A549 (cell line): ENCODE measurements around the gene MDFIC. TPM values are rescaled to one million over a fixed set of nuclear protein-coding genes. Genes with fewer than 3 reads are reported as not detected.

Experiments
- ATAC-seq, 2 experiments: fragments of 200-7000 bp in 1 of 2; fragments of >200 bp in 1 of 2; cut with Nextera tagmentation in 1 of 2; cut with Tn5 transposase in 1 of 2; 3 replicates each; pipeline versions ENCODE4 v1.8.0 to v1.9.1; 2018 to 2020; ENCODE audit warnings: mild to moderate bottlenecking in 1 of 2, moderate library complexity in 1 of 2
- CTCF ChIA-PET: fragments of 300-600 bp; sonication (Branson Sonifier 250); formaldehyde crosslinking; extraction: SDS; loops from one replicate; lab custom pipeline; 2021; ENCODE audit warnings: antibody characterized with exemption, inconsistent platforms; lab: Yijun Ruan, JAX
- POLR2A ChIA-PET: fragments of 350-600 bp; formaldehyde crosslinking; extraction: SDS; loops from one replicate; lab custom pipeline; 2021; ENCODE audit warnings: antibody characterized with exemption, inconsistent platforms; lab: Yijun Ruan, JAX
- DNase-seq, 2 experiments: peaks; one replicate each; pipeline versions ENCODE4 v3.0.0 to v3.0.0-alpha.2; 2011 to 2016; ENCODE audit warnings: low read depth in 1 of 2, low spot score in 1 of 2
- FAIRE-seq: peaks from 2 replicates; lab custom pipeline; 2011; peaks lifted over from hg19 to GRCh38; lab: Jason Lieb, UNC
- H3K27ac ChIP-seq, 2 experiments: fragments of >200 bp; sonication (Bioruptor Twin); formaldehyde crosslinking; 3 replicates each; pipeline ENCODE4 v1.5.1; 2016 to 2017
- H3K4me1 ChIP-seq: fragments of >200 bp; sonication (Bioruptor Twin); formaldehyde crosslinking; 3 replicates; pipeline ENCODE4 v1.6.1; 2016
- H3K4me2 ChIP-seq: fragments of >200 bp; sonication (Bioruptor Twin); formaldehyde crosslinking; 3 replicates; pipeline ENCODE4 v1.6.1; 2016
- H3K4me3 ChIP-seq: fragments of >200 bp; sonication (Bioruptor Twin); formaldehyde crosslinking; 3 replicates; pipeline ENCODE4 v1.5.1; 2016
- H3K9me3 ChIP-seq: fragments of >200 bp; sonication (Bioruptor Twin); formaldehyde crosslinking; 3 replicates; pipeline ENCODE4 v1.6.1; 2016
- ATOH8 ChIP-seq: fragments of 250-450 bp; sonication (Bioruptor Pico); IDR thresholded peaks from 2 replicates; pipeline ENCODE4 v1.5.0; 2020; ENCODE audit warnings: low read depth, mild to moderate bottlenecking, moderate library complexity
- BCL3 ChIP-seq: fragments of >200 bp; sonication (Bioruptor Twin); formaldehyde crosslinking; IDR thresholded peaks from 3 replicates; pipeline ENCODE4 v1.6.1; 2016
- CHD2 ChIP-seq: fragments of 150-350 bp; IDR thresholded peaks from 2 replicates; pipeline ENCODE4 v1.6.1; 2014; ENCODE audit warnings: low read length; ENCODE audit not compliant: partially characterized antibody
- FOSL2 ChIP-seq, 2 experiments: fragments of 450-650 bp in 1 of 2; fragments of >200 bp in 1 of 2; sonication (Bioruptor Twin) in 1 of 2; formaldehyde crosslinking; IDR thresholded peaks; 2 replicates each; pipeline versions ENCODE4 v1.5.0 to v1.6.1; 2016 to 2020; ENCODE audit warnings: mild to moderate bottlenecking in 1 of 2, moderate library complexity in 1 of 2
- FOXS1 ChIP-seq: fragments of 250-450 bp; sonication (Bioruptor Pico); IDR thresholded peaks from 2 replicates; pipeline ENCODE4 v1.5.0; 2020; ENCODE audit warnings: mild to moderate bottlenecking, moderate library complexity
- HDAC2 ChIP-seq: fragments of 200-600 bp; sonication (generic); IDR thresholded peaks from 2 replicates; pipeline ENCODE4 v1.6.1; 2016
- HOXB13 ChIP-seq: fragments of 250-450 bp; sonication (Bioruptor Pico); IDR thresholded peaks from 2 replicates; pipeline ENCODE4 v1.5.0; 2020; ENCODE audit warnings: low read depth, mild to moderate bottlenecking, moderate library complexity
- JUN ChIP-seq, 2 experiments: fragments of >200 bp; sonication (Bioruptor Twin); formaldehyde crosslinking; IDR thresholded peaks; 2 replicates in 1 of 2; 3 replicates in 1 of 2; pipeline ENCODE4 v1.6.1; 2016 to 2017
- NR3C1 ChIP-seq: fragments of >200 bp; sonication (Bioruptor Twin); formaldehyde crosslinking; IDR thresholded peaks from 3 replicates; pipeline ENCODE4 v1.6.1; 2017
- PBX3 ChIP-seq: IDR thresholded peaks from 2 replicates; pipeline ENCODE4 v1.6.1; 2012
- PHF8 ChIP-seq: fragments of 200-600 bp; sonication (generic); IDR thresholded peaks from 2 replicates; pipeline ENCODE4 v1.6.1; 2016; ENCODE audit warnings: low read depth, mild to moderate bottlenecking, antibody characterized with exemption, moderate library complexity, borderline replicate concordance
- POLR2A ChIP-seq: IDR thresholded peaks from 2 replicates; pipeline ENCODE4 v1.6.1; 2012; ENCODE audit warnings: mild to moderate bottlenecking, low read length
- POLR2AphosphoS2 ChIP-seq: conservative IDR thresholded peaks from 2 replicates; pipeline ENCODE4 v1.6.1; 2012; ENCODE audit warnings: low read length, improper control_type of control experiment, inconsistent platforms
- RCOR1 ChIP-seq: fragments of 150-350 bp; IDR thresholded peaks from 2 replicates; pipeline ENCODE4 v1.6.1; 2014; ENCODE audit warnings: antibody characterized with exemption, low read length, low read depth
- RFX5 ChIP-seq: fragments of 450-650 bp; IDR thresholded peaks from 2 replicates; pipeline ENCODE4 v1.7.1; 2014; ENCODE audit warnings: antibody characterized with exemption, mild to moderate bottlenecking, moderate library complexity
- WGBS: methylation state at CpG from one replicate; pipeline ENCODE4 v1.1.6; 2017; ENCODE audit errors: missing lambda C conversion rate; 5-methylcytosine and 5-hydroxymethylcytosine counted together
- polyA plus RNA-seq, 4 experiments: library from polyadenylated mRNA; depleted of rRNA in 3 of 4; stranded (reverse); fragments of >200 nt; fragmentation: RNase III in 1 of 4; extraction: RNeasy Plus Mini Kit Qiagen cat#74134 plus additional on column Dnase treatment in 1 of 4; gene quantifications; 2 replicates in 3 of 4; 3 replicates in 1 of 4; pipeline ENCODE4 v1.2.3, GENCODE V29; 2011 to 2017
- TF ChIP-seq, protein P1 (sequence below): fragments of 450-650 bp; IDR thresholded peaks from 2 replicates; pipeline ENCODE4 v1.6.1; 2014; ENCODE audit warnings: antibody characterized with exemption
- TF ChIP-seq, protein P2 (sequence below): fragments of 250-450 bp; sonication (Bioruptor Pico); IDR thresholded peaks from 2 replicates; pipeline ENCODE4 v1.5.0; 2021; ENCODE audit warnings: mild to moderate bottlenecking, moderate library complexity, borderline replicate concordance

The MDFIC gene
- polyA plus RNA-seq, 2 of the 4 experiments (the other 2 are of a cell fraction) = 19.5 to 30.6 TPM

- FAIRE-seq (no peak), DNase-seq (no peak), ATAC-seq (no peak)
- POLR2A ChIA-PET = no interaction called here
- Histone ChIP-seq H3K4me3 (no peak overlapping the region), H3K9me3 (no peaks in the 10 kb centered on the region), H3K4me1 (no peaks in the 10 kb centered on the region), H3K27ac (no peak overlapping the region), H3K4me2 (no peak overlapping the region)
- 93% methylated on average over 19 of the region's 19 CpGs for WGBS
- TF ChIP-seq FOSL2 (IDR thresholded peaks at IDR 0.05) (no peak), FOSL2 (CRISPR knock-in tag; IDR thresholded peaks at IDR 0.05) (no peak), NR3C1 (no peak), POLR2AphosphoS2 (no peak), PBX3 (no peak), HDAC2 (no peak), FOXS1 (CRISPR knock-in tag) (no peak), POLR2A (no peak)
- TF ChIP-seq, protein P1, sequence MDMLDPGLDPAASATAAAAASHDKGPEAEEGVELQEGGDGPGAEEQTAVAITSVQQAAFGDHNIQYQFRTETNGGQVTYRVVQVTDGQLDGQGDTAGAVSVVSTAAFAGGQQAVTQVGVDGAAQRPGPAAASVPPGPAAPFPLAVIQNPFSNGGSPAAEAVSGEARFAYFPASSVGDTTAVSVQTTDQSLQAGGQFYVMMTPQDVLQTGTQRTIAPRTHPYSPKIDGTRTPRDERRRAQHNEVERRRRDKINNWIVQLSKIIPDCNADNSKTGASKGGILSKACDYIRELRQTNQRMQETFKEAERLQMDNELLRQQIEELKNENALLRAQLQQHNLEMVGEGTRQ = no peak
- CTCF ChIA-PET = no interaction called here
Measured at GRCh38 chr7:114944745-114945625, 23.1 kb downstream of the MDFIC start.

DNA sequence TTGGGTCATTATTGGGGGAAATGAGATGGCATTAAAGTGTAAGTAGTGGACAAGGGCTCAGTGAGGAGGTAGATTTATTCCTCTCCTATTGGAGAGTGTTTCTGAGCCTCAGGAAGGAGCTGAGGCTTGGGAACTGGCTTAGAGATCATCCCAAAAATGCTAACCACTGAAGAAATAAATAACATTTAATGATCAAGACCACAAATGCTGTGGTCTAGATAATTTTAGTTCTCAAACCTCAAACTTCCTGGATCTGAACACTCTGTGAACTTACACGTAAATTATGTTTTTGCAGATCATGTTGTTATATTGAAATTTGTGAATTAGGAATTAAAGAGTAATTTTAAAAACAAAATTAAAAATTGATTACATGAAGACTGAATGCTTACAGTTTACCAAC is 27.3 kb downstream of the MDFIC start:
- Histone ChIP-seq H3K27ac (no peak overlapping the region), H3K4me3 (no peak overlapping the region), H3K9me3 (no peaks in the 10 kb centered on the region)
- POLR2A ChIA-PET = no interaction called here
- WGBS = 91% methylated on average over 1 of the region's 1 CpG
- TF ChIP-seq RCOR1 (no peak), HOXB13 (CRISPR knock-in tag) (no peak), JUN (IDR thresholded peaks at IDR 0.05) (no peak), PBX3 (no peak), HDAC2 (no peak), ATOH8 (no peak), RFX5 (no peak), PHF8 (no peak), CHD2 (no peak), BCL3 (no peak)
- TF ChIP-seq, protein P2, sequence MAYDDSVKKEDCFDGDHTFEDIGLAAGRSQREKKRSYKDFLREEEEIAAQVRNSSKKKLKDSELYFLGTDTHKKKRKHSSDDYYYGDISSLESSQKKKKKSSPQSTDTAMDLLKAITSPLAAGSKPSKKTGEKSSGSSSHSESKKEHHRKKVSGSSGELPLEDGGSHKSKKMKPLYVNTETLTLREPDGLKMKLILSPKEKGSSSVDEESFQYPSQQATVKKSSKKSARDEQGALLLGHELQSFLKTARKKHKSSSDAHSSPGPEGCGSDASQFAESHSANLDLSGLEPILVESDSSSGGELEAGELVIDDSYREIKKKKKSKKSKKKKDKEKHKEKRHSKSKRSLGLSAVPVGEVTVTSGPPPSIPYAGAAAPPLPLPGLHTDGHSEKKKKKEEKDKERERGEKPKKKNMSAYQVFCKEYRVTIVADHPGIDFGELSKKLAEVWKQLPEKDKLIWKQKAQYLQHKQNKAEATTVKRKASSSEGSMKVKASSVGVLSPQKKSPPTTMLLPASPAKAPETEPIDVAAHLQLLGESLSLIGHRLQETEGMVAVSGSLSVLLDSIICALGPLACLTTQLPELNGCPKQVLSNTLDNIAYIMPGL (CRISPR knock-in tag) = no peak
- TF ChIP-seq, all 56 proteins: peak for 0
- no peak for DNase-seq
- Histone ChIP-seq H3K4me1 (no peaks in the 10 kb centered on the region), H3K4me2 (no peak overlapping the region)
- CTCF ChIA-PET = no interaction called here
- FAIRE-seq = no peak
- ATAC-seq = no peak
